H9 (cell line): Measurements from ENCODE around the gene PASK. TPM values are rescaled to one million over a fixed set of nuclear protein-coding genes. Genes with fewer than 3 reads are reported as not detected.

Experiments used
- DNase-seq: peaks from one replicate; pipeline ENCODE4 v3.0.0-alpha.2; 2017
- H2AFZ ChIP-seq: one replicate; pipeline ENCODE4 v1.6.1; 2013; ENCODE audit warnings: mild to moderate bottlenecking, low read length, control low read depth, moderate library complexity
- H2AK5ac ChIP-seq: 2 replicates; pipeline ENCODE4 v1.6.1; 2013; ENCODE audit warnings: low read length, control low read depth, mixed read lengths; ENCODE audit not compliant: insufficient read length
- H2BK120ac ChIP-seq: one replicate; pipeline ENCODE4 v1.6.1; 2013; ENCODE audit warnings: low read depth, mild to moderate bottlenecking, low read length, control low read depth, inconsistent platforms; ENCODE audit not compliant: poor library complexity, severe bottlenecking
- H2BK12ac ChIP-seq: 2 replicates; pipeline ENCODE4 v1.6.1; 2013; ENCODE audit warnings: low read length, control low read depth, mixed read lengths, low read depth; ENCODE audit not compliant: insufficient read length
- H2BK15ac ChIP-seq: 2 replicates; pipeline ENCODE4 v1.6.1; 2013; ENCODE audit warnings: low read depth, low read length, control low read depth
- H2BK20ac ChIP-seq: one replicate; pipeline ENCODE4 v1.6.1; 2013; ENCODE audit warnings: low read depth, mild to moderate bottlenecking, low read length, control low read depth, inconsistent platforms; ENCODE audit not compliant: poor library complexity, severe bottlenecking
- H2BK5ac ChIP-seq: 2 replicates; pipeline ENCODE4 v1.6.1; 2013; ENCODE audit warnings: low read length, control low read depth, mixed read lengths; ENCODE audit not compliant: insufficient read length
- H3K14ac ChIP-seq: 2 replicates; pipeline ENCODE4 v1.6.1; 2013; ENCODE audit warnings: low read length, control low read depth; ENCODE audit not compliant: insufficient read depth
- H3K18ac ChIP-seq: 2 replicates; pipeline ENCODE4 v1.6.1; 2013; ENCODE audit warnings: low read depth, mild to moderate bottlenecking, mixed read lengths, low read length, control low read depth; ENCODE audit not compliant: insufficient read length
- H3K23ac ChIP-seq: 2 replicates; pipeline ENCODE4 v1.6.1; 2013; ENCODE audit warnings: low read length, control low read depth, mixed read lengths, low read depth; ENCODE audit not compliant: insufficient read length
- H3K23me2 ChIP-seq: 2 replicates; pipeline ENCODE4 v1.6.1; 2013; ENCODE audit warnings: low read depth, mild to moderate bottlenecking, mixed read lengths, low read length, control low read depth; ENCODE audit not compliant: insufficient read length, poor library complexity, severe bottlenecking
- H3K27ac ChIP-seq: 2 replicates; pipeline ENCODE4 v1.5.1; 2013; ENCODE audit warnings: low read length, control low read depth, mixed read lengths, low read depth; ENCODE audit not compliant: insufficient read length
- H3K27me3 ChIP-seq: 2 replicates; pipeline ENCODE4 v1.6.1; 2013; ENCODE audit warnings: low read length, control low read depth, inconsistent platforms; ENCODE audit not compliant: insufficient read depth
- H3K4ac ChIP-seq: 2 replicates; pipeline ENCODE4 v1.6.1; 2013; ENCODE audit warnings: low read depth, mild to moderate bottlenecking, control low read depth, inconsistent platforms, low read length, moderate library complexity
- H3K4me1 ChIP-seq: 2 replicates; pipeline ENCODE4 v1.6.1; 2013; ENCODE audit warnings: low read length, control low read depth, inconsistent platforms; ENCODE audit not compliant: insufficient read depth
- H3K4me2 ChIP-seq: 2 replicates; pipeline ENCODE4 v1.6.1; 2013; ENCODE audit warnings: low read length, control low read depth, mixed read lengths; ENCODE audit not compliant: insufficient read length, insufficient read depth
- H3K56ac ChIP-seq: 2 replicates; pipeline ENCODE4 v1.6.1; 2013; ENCODE audit warnings: low read depth, mild to moderate bottlenecking, mixed read lengths, low read length, control low read depth; ENCODE audit not compliant: insufficient read length
- H3K79me1 ChIP-seq: 2 replicates; pipeline ENCODE4 v1.6.1; 2013; ENCODE audit warnings: low read depth, mild to moderate bottlenecking, moderate library complexity, low read length, control low read depth, inconsistent platforms; ENCODE audit not compliant: insufficient read depth, poor library complexity, severe bottlenecking
- H3K79me2 ChIP-seq: 2 replicates; pipeline ENCODE4 v1.6.1; 2013; ENCODE audit warnings: low read length, control low read depth, inconsistent platforms; ENCODE audit not compliant: insufficient read depth
- H3K9ac ChIP-seq: 2 replicates; pipeline ENCODE4 v1.6.1; 2013; ENCODE audit warnings: low read length, control low read depth, mixed read lengths; ENCODE audit not compliant: insufficient read length; ENCODE audit errors: extremely low read depth
- H3K9me3 ChIP-seq: one replicate; pipeline ENCODE4 v1.6.1; 2013; ENCODE audit warnings: low read depth, low read length, inconsistent platforms; ENCODE audit not compliant: control insufficient read depth
- H3T11ph ChIP-seq: one replicate; pipeline ENCODE4 v1.6.1; 2013; ENCODE audit warnings: mild to moderate bottlenecking, low read length, control low read depth, inconsistent platforms
- H4K20me1 ChIP-seq: one replicate; pipeline ENCODE4 v1.6.1; 2013; ENCODE audit not compliant: control insufficient read depth, insufficient read length, insufficient read depth
- H4K5ac ChIP-seq: 2 replicates; pipeline ENCODE4 v1.6.1; 2013; ENCODE audit warnings: low read depth, mild to moderate bottlenecking, mixed read lengths, low read length, control low read depth; ENCODE audit not compliant: insufficient read length
- H4K8ac ChIP-seq: replicated peaks from 2 replicates; pipeline ENCODE4 v1.6.1; 2013; ENCODE audit warnings: low read length, control low read depth, mixed read lengths, low read depth; ENCODE audit not compliant: insufficient read length
- H4K91ac ChIP-seq: 2 replicates; pipeline ENCODE4 v1.6.1; 2013; ENCODE audit warnings: low read depth, mild to moderate bottlenecking, moderate library complexity, mixed read lengths, low read length, control low read depth; ENCODE audit not compliant: insufficient read length
- H3K27ac Mint-ChIP-seq, 3 experiments: 2 replicates in 2 of 3; 3 replicates in 1 of 3; pipeline ENCODE4 v1.8.0; 2020 to 2021; ENCODE audit warnings: mixed read lengths in 3 of 3, mild to moderate bottlenecking in 1 of 3, moderate library complexity in 1 of 3
- H3K27me3 Mint-ChIP-seq: 2 replicates; pipeline ENCODE4 v1.8.0; 2021; ENCODE audit warnings: low read depth, mild to moderate bottlenecking, moderate library complexity, mixed read lengths
- H3K36me3 Mint-ChIP-seq, 3 experiments: 2 replicates in 2 of 3; 3 replicates in 1 of 3; pipeline ENCODE4 v1.8.0; 2020 to 2021; ENCODE audit warnings: low read depth in 3 of 3, mixed read lengths in 3 of 3; ENCODE audit not compliant: insufficient read depth in 1 of 3
- H3K4me1 Mint-ChIP-seq, 2 experiments: 2 replicates each; pipeline ENCODE4 v1.8.0; 2020; ENCODE audit warnings: mixed read lengths in 2 of 2
- H3K4me3 Mint-ChIP-seq, 2 experiments: 2 replicates in 1 of 2; 3 replicates in 1 of 2; pipeline ENCODE4 v1.8.0; 2020 to 2021; ENCODE audit warnings: mild to moderate bottlenecking in 2 of 2, mixed read lengths in 2 of 2, moderate library complexity in 1 of 2
- H3K9me3 Mint-ChIP-seq, 2 experiments: 2 replicates in 1 of 2; 3 replicates in 1 of 2; pipeline ENCODE4 v1.8.0; 2020; ENCODE audit warnings: mild to moderate bottlenecking in 2 of 2, mixed read lengths in 2 of 2, moderate library complexity in 1 of 2
- CTCF ChIP-seq: fragments of 200-600 bp; sonication (generic); conservative IDR thresholded peaks from 3 replicates; pipeline ENCODE4 v1.8.0; 2021; ENCODE audit warnings: antibody characterized with exemption, mild to moderate bottlenecking
- WGBS: extraction: QIAGEN DNeasy Blood & Tissue Kit; methylation state at CpG from one replicate; pipeline ENCODE4 v1.1.7; 2013; ENCODE audit warnings: missing lambda C conversion rate, low lambda C conversion rate, mixed read lengths; ENCODE audit not compliant: insufficient read length; ENCODE audit errors: extremely low coverage; 5-methylcytosine and 5-hydroxymethylcytosine counted together
- total RNA-seq: library from RNA; stranded (reverse); gene quantifications from 2 replicates; pipeline ENCODE4 v1.2.1, GENCODE V29; 2021

The PASK gene
- total RNA-seq, 1 experiment from 2014 or later = 68.0 TPM

- H3K4ac ChIP-seq = no peak overlapping the region
- no peak overlapping the region for H3T11ph ChIP-seq
- no peaks in the 10 kb centered on the region for H3K9me3 ChIP-seq
- no peaks in the 10 kb centered on the region for H3K79me2 ChIP-seq
- no peak overlapping the region for H3K14ac ChIP-seq
- no peaks in the 10 kb centered on the region for H3K4me1 ChIP-seq
- H2BK120ac ChIP-seq = no peak overlapping the region
- H3K18ac ChIP-seq = no peak overlapping the region
- H3K27ac ChIP-seq = no peak overlapping the region
- H2BK20ac ChIP-seq = no peak overlapping the region
- Mint-ChIP-seq H3K27me3 (no peaks in the 10 kb centered on the region), H3K9me3 (peaks cover 10 to 13% of the 10 kb centered on the region in 2 experiments; a peak in 4 of 5 replicates), H3K27ac (no peak overlapping the region; a peak in 1 of 7 replicates), H3K36me3 (peaks cover 28 to 37% (median 29%) of the 10 kb centered on the region in 3 experiments), H3K4me1 (no peaks in the 10 kb centered on the region), H3K4me3 (no peak overlapping the region)
- H4K20me1 ChIP-seq = no peaks in the 10 kb centered on the region
- H2BK5ac ChIP-seq = no peak overlapping the region
- no peaks in the 10 kb centered on the region for H3K27me3 ChIP-seq
- H2AFZ ChIP-seq = no peak overlapping the region
- no peak for TF ChIP-seq CTCF
- no CpG with 5 or more reads among the region's 2 CpGs for WGBS
- H3K79me1 ChIP-seq = no peaks in the 10 kb centered on the region
- H3K23ac ChIP-seq = no peak overlapping the region
- H3K9ac ChIP-seq = no peak overlapping the region
- no peak overlapping the region for H4K5ac ChIP-seq
- no peak for DNase-seq
- H2BK12ac ChIP-seq = no peak overlapping the region
- H3K56ac ChIP-seq = no peak overlapping the region
- H2BK15ac ChIP-seq = no peak overlapping the region
- H3K23me2 ChIP-seq = no peaks in the 10 kb centered on the region
- H4K91ac ChIP-seq = no peak overlapping the region
- no peak overlapping the region for H3K4me2 ChIP-seq
- no peak overlapping the region for H4K8ac ChIP-seq
- H2AK5ac ChIP-seq = no peak overlapping the region
Observed at GRCh38 chr2:241173557-241173956, 24.3 kb upstream of the PASK start.
